H1 (cell line): ENCODE results near the gene RRM2. TPM values are rescaled to one million over a fixed set of nuclear protein-coding genes. Genes with fewer than 3 reads are reported as not detected.

Experiments used
- CTBP2 ChIP-seq: IDR thresholded peaks from 2 replicates; pipeline ENCODE4 v1.7.0; 2011; ENCODE audit warnings: borderline replicate concordance, mild to moderate bottlenecking, moderate library complexity, mixed read lengths, low read length; ENCODE audit not compliant: insufficient read depth, insufficient read length
- FOSL1 ChIP-seq: IDR thresholded peaks from 2 replicates; pipeline ENCODE4 v1.6.1; 2011; ENCODE audit warnings: mild to moderate bottlenecking, low read depth, low read length, moderate library complexity; ENCODE audit not compliant: insufficient read depth
- GTF2F1 ChIP-seq: IDR thresholded peaks from 2 replicates; pipeline ENCODE4 v1.6.1; 2012; ENCODE audit warnings: low read depth, low read length, improper control_type of control experiment, borderline replicate concordance
- HDAC6 ChIP-seq: IDR thresholded peaks from one replicate; pipeline ENCODE4 v1.7.1; 2012; ENCODE audit warnings: low read depth, mild to moderate bottlenecking, inconsistent platforms, low read length, moderate library complexity
- RXRA ChIP-seq: IDR thresholded peaks from 2 replicates; pipeline ENCODE4 v1.6.1; 2011; ENCODE audit warnings: low read depth, mild to moderate bottlenecking, low read length, moderate library complexity; ENCODE audit not compliant: insufficient read depth
- TAF7 ChIP-seq: optimal IDR thresholded peaks from 2 replicates; pipeline ENCODE3; 2011; ENCODE audit warnings: low read depth, mild to moderate bottlenecking, inconsistent platforms, low read length, moderate library complexity, borderline replicate concordance
- TEAD4 ChIP-seq: IDR thresholded peaks from 2 replicates; pipeline ENCODE4 v1.6.1; 2012; ENCODE audit warnings: low read depth, low read length, inconsistent platforms, mixed read lengths
- YY1 ChIP-seq: IDR thresholded peaks from 2 replicates; pipeline ENCODE4 v1.6.1; 2011; ENCODE audit warnings: low read depth, mild to moderate bottlenecking, low read length
- polyA plus RNA-seq, 7 experiments: library from polyadenylated mRNA; depleted of rRNA in 3 of 7; stranded (reverse) in 5 of 7; unstranded in 2 of 7; fragments of >200 nt in 5 of 7; fragments of 200-250 nt in 2 of 7; gene quantifications; 1 replicate in 5 of 7; 2 replicates in 1 of 7; 4 replicates in 1 of 7; pipeline versions ENCODE4 v1.2.1 to v1.2.3, GENCODE V29; 2011 to 2013; ENCODE audit warnings: missing spikeins in 2 of 7, mixed read lengths in 2 of 7
- total RNA-seq: library from RNA; stranded (reverse); fragmentation: NEBNext Ultra II Directional; extraction: Animal tissue kit (Norgen Biotek cat#: 25700); gene quantifications from 2 replicates; pipeline ENCODE4 v1.2.1, GENCODE V29; 2021
- TF ChIP-seq, protein P1 (sequence below): fragments of 300-600 bp; sonication (generic); IDR thresholded peaks from 2 replicates; pipeline ENCODE4 v1.7.1; 2012; ENCODE audit warnings: low read length, moderate library complexity, mild to moderate bottlenecking, inconsistent platforms; ENCODE audit not compliant: insufficient replicate concordance

Gene RRM2
- total and polyA plus RNA-seq, 2 of the 8 experiments (the other 6 are each of a cell fraction or from before 2014, with no cell fraction given): 37.7 to 215 TPM

DNA sequence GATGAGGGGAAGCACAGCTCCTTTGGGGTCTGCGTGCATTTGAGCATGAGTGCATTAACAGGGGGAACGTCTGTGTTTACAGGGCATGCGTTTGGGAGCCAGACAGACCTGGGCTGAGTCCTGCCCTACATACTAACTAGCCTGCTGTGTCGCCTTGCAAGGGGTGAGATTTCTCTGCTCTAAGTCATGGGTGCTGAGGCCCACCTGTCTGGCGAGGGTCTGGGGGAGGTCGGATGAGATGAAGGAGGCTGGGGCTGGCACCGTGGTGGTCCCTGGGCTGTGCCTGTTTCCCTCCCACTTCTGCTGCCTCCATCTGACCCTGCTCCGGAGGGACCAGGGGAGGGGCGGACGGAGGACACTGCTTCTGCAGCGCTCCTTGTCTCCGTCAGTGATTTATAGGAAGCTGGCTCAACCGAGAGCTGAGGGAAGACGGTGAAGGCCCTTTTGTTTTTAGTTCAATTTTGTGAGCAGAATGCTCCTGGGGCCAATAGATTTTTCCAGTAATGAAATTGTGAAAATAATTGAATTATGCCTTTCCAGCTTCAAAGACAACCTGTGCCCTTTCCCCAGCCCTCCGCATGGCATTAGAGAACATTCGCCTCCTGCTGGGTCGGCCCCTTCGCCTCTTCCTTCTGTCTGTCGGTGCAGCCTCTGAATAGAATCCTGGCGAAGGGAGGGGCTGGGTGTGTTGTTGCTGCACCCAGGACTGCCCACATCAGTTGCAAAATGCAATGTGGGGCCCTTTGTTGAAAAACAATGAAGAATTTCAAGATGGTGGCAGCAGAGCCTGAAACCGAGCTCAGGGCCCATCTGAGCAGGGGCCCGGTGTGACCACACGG is 49.7 kb downstream of the RRM2 start (continued):
- TF ChIP-seq, protein P1, sequence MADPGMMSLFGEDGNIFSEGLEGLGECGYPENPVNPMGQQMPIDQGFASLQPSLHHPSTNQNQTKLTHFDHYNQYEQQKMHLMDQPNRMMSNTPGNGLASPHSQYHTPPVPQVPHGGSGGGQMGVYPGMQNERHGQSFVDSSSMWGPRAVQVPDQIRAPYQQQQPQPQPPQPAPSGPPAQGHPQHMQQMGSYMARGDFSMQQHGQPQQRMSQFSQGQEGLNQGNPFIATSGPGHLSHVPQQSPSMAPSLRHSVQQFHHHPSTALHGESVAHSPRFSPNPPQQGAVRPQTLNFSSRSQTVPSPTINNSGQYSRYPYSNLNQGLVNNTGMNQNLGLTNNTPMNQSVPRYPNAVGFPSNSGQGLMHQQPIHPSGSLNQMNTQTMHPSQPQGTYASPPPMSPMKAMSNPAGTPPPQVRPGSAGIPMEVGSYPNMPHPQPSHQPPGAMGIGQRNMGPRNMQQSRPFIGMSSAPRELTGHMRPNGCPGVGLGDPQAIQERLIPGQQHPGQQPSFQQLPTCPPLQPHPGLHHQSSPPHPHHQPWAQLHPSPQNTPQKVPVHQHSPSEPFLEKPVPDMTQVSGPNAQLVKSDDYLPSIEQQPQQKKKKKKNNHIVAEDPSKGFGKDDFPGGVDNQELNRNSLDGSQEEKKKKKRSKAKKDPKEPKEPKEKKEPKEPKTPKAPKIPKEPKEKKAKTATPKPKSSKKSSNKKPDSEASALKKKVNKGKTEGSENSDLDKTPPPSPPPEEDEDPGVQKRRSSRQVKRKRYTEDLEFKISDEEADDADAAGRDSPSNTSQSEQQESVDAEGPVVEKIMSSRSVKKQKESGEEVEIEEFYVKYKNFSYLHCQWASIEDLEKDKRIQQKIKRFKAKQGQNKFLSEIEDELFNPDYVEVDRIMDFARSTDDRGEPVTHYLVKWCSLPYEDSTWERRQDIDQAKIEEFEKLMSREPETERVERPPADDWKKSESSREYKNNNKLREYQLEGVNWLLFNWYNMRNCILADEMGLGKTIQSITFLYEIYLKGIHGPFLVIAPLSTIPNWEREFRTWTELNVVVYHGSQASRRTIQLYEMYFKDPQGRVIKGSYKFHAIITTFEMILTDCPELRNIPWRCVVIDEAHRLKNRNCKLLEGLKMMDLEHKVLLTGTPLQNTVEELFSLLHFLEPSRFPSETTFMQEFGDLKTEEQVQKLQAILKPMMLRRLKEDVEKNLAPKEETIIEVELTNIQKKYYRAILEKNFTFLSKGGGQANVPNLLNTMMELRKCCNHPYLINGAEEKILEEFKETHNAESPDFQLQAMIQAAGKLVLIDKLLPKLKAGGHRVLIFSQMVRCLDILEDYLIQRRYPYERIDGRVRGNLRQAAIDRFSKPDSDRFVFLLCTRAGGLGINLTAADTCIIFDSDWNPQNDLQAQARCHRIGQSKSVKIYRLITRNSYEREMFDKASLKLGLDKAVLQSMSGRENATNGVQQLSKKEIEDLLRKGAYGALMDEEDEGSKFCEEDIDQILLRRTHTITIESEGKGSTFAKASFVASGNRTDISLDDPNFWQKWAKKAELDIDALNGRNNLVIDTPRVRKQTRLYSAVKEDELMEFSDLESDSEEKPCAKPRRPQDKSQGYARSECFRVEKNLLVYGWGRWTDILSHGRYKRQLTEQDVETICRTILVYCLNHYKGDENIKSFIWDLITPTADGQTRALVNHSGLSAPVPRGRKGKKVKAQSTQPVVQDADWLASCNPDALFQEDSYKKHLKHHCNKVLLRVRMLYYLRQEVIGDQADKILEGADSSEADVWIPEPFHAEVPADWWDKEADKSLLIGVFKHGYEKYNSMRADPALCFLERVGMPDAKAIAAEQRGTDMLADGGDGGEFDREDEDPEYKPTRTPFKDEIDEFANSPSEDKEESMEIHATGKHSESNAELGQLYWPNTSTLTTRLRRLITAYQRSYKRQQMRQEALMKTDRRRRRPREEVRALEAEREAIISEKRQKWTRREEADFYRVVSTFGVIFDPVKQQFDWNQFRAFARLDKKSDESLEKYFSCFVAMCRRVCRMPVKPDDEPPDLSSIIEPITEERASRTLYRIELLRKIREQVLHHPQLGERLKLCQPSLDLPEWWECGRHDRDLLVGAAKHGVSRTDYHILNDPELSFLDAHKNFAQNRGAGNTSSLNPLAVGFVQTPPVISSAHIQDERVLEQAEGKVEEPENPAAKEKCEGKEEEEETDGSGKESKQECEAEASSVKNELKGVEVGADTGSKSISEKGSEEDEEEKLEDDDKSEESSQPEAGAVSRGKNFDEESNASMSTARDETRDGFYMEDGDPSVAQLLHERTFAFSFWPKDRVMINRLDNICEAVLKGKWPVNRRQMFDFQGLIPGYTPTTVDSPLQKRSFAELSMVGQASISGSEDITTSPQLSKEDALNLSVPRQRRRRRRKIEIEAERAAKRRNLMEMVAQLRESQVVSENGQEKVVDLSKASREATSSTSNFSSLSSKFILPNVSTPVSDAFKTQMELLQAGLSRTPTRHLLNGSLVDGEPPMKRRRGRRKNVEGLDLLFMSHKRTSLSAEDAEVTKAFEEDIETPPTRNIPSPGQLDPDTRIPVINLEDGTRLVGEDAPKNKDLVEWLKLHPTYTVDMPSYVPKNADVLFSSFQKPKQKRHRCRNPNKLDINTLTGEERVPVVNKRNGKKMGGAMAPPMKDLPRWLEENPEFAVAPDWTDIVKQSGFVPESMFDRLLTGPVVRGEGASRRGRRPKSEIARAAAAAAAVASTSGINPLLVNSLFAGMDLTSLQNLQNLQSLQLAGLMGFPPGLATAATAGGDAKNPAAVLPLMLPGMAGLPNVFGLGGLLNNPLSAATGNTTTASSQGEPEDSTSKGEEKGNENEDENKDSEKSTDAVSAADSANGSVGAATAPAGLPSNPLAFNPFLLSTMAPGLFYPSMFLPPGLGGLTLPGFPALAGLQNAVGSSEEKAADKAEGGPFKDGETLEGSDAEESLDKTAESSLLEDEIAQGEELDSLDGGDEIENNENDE: no peak
- TF ChIP-seq YY1: no peak
- no peak for TF ChIP-seq HDAC6
- no peak for TF ChIP-seq TEAD4
- no peak for TF ChIP-seq TAF7
- no peak for TF ChIP-seq FOSL1
- no peak for TF ChIP-seq GTF2F1
- TF ChIP-seq CTBP2: no peak
- no peak for TF ChIP-seq RXRA
